Measurements from ENCODE around the gene AVL9. TPM values are rescaled to one million over a fixed set of nuclear protein-coding genes. Genes with fewer than 3 reads are reported as not detected.
"Not testable (repeated sequence)": the region's sequence is repeated elsewhere in the genome, so short reads cannot be mapped to it uniquely, and the experiment has no call there.

AVL9 gene
- polyA plus RNA-seq, 3 donors = 22.9 to 39.5 (median 33.9) TPM

- not testable (repeated sequence) for DNase-seq
Measured at GRCh38 chr7:32636725-32637462, 141.6 kb downstream of the AVL9 start.

DNA sequence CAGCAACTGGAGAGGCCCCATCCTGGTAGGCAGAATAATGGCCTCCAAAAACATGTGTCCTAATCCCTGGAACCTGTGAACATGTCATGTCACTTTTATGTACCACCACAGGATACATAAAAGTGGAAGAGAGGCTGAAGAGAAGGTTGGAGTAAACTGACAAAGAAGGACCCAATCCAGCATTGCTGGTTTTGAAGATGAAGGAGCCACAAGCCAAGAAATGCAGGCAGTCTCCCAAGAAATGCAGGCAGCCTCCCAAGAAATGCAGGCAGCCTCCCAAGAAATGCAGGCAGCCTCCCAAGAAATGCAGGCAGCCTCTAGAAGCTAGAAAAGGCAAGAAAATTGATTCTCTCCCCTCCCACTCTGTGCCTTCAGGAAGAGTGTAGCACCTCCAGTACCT is 142.3 kb downstream of the AVL9 start:
- not testable (repeated sequence) for DNase-seq

Other genes starting within 250 kb of the AVL9 start
- gene LSM5, start 5.1 kb upstream of the AVL9 start, polyA plus RNA-seq (ENCODE audit: insufficient read length in 3 of 3) = 10 to 100 TPM; 63.4 to 80.9 (median 76.0) TPM

Data from renal pelvis (tissue), 4 donors.